NCI-H1092 (cell line): ENCODE results near the gene RORC.

ENCODE experiments used
- DNase-seq: peaks from one replicate; lab custom pipeline; 2025; lab: John Stamatoyannopoulos, UW

The RORC gene

DNA sequence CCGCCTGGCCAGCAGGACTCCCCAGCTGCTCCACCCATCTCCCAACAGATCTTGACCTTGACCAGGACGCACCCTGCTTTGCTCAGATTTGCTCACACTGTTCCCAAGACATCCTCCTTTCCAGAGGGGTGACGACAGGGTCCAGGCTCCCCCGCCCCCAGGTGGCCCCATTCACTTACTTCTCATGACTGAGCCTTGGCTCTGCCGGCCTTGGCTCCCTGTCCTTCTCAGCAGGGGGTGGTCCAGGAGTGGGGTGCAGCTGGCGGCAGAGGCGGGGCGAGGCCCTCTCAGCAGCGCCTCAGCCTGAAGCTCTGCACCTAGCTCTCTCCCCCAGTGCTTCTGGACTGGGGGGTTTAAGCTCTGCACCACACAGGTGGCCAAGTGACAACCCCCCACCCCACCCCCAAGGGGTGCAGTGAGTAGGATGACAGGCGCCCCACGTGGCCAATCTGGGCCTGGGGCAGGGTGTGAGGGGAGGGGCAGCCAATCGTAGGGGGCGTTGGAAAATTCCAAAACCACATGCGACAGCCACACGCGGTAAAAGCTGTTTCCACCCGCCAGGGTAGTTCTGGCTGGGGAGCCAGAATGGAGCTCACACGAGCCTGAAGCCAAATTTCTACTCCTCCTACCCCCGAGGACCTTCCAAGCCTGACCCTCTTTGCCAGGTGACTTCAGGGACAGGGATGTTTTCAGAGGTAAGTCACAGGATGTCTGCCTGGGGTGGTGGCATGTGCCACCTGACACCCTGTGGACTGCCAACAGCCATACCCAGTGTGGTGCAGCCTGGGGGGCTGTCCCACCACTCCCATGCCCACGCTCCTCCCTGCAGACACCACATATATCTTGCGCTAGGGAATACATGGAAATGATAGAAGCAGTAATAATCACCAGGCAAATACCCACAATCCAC lies 5.6 kb downstream of the RORC start:
- no peak for DNase-seq

- DNase-seq: no peak
Observed at GRCh38 chr1:151825204-151825603, 6.4 kb downstream of the RORC start.

DNA sequence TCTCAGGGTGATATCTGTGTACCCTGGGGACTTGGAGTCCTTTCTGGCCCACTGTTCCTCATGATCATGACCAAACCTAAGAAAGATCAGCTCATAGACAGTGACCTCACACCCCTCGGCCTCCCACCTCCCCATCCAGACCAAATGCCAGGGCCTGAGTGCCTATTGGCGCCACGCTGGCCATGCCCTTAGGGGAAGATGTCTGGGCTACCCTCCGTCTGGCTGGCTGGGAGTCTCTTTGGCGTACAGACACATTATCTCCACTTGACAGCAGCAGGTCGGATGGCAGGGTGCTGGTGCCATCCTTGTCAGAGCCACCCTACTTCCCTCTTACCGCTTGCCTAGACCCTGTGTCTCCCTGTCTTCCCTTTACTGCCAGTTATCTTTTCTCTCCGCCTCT lies 8.4 kb downstream of the RORC start:
- DNase-seq: no peak

GRCh38 chr1:151822404-151822803 lies 9.2 kb downstream of the RORC start:
- DNase-seq: no peak

GRCh38 chr1:151820940-151821339 lies 10.7 kb downstream of the RORC start:
- peak; percentile 70 for DNase-seq

DNA sequence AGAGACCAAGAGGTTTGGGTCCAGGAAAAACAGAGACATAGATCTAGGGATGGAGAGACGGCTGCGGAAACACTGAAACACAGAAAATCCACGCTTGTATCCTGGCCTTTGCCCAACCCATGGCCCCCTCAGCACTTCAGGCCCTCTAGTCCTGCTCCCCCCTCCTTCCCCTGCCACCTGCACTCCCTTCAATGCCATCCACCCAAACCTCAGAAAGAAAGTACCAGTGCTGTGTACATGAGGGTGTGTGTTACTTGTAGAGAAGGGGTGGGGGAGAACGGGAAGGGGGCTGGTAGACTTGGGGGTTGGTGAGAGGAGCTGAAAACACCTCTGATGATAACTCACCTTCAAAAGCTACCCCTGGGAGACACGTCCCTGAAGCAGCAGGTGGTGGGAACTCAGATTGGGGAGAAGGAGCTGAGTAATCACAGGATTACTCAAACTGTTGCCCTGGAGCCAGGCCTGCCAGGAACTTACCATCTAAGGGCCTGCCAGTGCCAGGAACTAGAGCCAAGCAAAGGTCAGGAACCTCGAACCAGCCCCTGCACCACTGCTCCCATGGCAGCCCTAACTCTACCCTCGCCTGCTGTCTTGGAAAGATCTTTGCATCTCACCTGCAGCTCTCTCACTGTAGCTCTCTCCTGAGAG lies 11.5 kb downstream of the RORC start:
- no peak for DNase-seq

DNA sequence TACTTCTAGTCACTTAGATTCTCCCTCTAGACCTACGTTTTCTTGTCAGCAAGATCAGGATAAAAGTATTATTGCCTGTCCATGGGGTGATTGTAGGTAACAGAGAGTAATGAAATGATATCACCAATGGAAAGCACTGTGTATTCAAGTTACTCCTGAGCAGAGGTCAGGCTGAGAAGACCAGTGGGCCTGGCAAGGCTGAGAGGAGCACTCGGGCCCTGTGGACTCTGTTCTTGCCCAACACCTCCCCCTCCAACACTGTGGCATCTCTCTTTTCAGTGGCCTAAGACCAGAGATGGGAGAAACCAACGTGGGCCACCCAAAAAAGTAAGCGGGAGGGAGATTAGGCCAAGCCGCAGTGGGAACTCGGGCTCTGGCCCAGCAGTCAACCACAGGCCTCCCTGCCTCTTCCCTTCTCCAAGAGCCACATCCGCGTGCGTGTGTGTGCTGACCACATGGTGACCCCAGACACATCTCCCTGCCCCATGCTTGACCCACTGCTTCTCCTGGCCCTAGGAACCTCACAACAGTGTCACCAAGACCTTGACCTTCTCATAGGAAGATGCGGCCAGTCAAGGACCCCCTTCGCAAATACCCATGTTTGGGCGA lies 12.3 kb downstream of the RORC start:
- DNase-seq: no peak

GRCh38 chr1:151817353-151817730 lies 14.3 kb downstream of the RORC start:
- no peak for DNase-seq

DNA sequence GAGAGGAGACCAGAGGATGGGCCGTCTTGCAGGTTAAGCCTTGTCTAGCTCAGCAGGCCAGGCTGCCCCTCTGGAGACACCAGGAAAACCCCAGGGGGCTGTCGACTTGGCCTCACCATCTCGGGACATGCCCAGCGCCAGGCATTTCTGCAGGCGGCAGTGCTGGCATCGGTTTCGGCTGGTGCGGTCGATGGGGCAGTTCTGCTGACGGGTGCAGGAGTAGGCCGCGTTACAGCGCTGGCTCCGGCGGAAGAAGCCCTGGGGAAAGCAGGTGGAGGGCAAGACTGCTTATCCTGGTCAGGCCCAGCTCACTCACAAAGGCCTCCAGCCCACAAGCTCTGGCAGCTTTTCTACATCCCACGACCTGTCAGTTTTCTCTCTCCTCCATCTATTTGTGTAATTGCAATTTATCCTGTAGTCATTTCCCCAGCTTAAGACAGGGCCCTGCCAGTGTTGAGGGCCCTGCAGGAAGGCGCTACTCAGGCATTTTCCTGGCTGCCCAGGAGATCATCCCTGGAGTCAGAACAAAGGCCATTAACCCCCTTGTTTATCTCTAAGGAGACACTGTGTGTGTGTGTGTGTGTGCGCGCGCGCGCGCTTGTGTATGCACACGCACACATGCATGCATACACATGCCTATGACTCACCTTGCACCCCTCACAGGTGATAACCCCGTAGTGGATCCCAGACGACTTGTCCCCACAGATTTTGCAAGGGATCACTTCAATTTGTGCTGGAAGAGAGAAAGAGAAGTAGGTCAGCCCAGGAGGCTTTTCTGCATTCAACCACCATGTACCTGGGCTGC lies 14.9 kb downstream of the RORC start:
- no peak for DNase-seq

GRCh38 chr1:151815716-151816327 lies 15.8 kb downstream of the RORC start:
- DNase-seq: no peak

GRCh38 chr1:151814971-151815545 lies 16.5 kb downstream of the RORC start:
- no peak for DNase-seq

GRCh38 chr1:151814426-151814825 lies 17.2 kb downstream of the RORC start:
- DNase-seq: no peak

GRCh38 chr1:151813271-151813977 lies 18.2 kb downstream of the RORC start:
- DNase-seq: no peak

DNA sequence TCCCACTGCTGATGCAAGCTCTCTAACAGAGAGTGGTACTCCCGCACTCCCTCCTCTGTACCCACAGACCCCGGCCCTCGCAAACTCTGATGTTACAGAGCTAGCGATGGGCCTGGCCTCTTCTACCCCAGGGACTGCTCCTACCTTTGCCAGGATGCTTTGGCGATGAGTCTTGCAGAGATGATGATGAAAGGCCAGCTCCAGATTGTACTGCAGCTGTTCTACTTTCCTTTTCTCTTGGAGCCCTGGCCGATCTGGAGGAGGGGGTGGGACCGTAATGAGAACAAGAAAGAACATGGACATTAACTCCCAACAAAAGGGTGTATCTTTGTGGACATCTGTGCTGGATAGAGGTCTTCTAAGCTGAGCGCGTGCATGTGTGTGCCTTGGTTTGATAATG lies 20.4 kb downstream of the RORC start:
- DNase-seq: no peak

DNA sequence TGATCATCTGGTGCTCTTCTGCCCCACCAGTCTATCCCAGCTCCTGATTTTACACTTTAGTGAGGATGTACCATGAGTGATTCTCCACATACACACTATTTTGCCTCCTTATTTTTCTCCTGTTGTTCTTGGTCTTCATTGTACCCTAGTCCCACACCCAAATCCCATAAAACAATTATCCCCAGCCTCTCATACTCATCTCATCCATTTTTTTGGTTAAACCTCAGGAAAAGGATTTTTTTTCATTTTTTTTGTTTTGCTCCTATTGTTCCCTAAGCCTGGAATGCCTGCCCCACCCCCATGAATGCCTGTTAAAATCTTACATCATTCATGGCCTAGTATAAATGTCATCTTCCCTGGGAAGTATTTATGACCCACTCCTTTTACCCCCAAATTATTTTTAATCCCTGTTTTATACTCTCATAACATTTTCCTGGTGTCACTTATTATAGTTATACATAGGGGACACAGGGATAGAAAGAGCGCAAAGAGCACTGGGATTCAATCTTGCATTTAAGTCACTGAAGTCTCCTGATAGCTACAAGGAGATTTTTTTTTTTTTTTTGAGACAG lies 21.5 kb downstream of the RORC start:
- no peak for DNase-seq

DNA sequence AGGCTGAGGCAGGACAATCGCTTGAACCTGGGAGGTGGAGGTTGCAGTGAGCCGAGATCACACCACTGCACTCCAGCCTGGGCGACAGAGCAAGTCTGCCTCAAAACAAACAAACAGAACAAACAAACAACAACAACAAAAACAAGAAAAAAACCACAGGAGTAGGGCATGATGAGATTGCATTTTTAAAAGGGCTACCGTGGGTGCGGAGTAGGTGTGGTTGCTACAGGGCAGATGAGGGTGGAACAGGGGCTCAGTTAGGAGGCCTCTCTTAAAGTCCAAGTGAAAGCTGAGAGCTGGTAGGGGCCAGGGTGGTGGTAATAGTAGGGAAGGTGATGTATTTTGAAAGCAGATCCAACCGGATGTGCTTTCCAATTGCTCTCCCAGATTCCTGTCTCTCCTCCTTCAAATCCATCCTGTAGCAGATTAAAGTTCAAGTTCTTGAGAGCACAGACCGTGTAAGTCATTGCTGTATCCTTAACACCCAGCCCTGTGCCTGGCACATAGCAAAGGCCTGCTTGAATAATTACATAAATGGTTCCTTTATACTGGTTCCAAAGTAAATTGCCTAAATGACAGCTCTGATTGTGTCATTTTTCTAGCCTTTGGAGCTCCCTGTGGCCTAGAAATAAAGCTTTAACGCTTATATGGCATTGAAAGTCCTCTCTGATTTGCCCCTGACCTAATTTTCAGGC lies 22.2 kb downstream of the RORC start:
- no peak for DNase-seq

- no peak for DNase-seq
Observed at GRCh38 chr1:151807766-151808165, 23.8 kb downstream of the RORC start.

- DNase-seq: no peak
Observed at GRCh38 chr1:151807131-151807530, 24.5 kb downstream of the RORC start.

DNA sequence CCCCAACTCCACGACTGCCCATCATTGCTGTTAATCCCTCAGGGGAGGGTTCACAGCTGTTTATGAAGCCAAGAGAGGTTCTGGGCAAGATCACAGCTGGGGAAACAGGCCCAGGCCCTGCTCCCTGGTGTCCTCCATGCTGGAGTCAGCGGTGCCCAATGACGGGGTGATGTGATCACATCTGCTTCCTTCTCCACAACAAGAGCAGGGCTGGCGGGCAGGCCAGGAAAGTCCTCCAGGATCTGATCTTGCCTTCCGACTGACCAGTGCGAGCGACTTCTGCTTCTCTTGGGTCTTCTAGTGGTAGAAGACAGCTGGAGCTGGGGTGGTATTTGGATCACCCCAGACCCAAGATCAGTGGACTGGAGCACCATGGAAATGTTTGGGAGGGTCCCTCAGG lies 25.4 kb downstream of the RORC start:
- no peak for DNase-seq
